GM06990 (cell line): ENCODE measurements around the gene CFAP299.

ENCODE experiments used
- DNase-seq: peaks from one replicate; pipeline ENCODE4 v3.0.0-alpha.2; 2011; ENCODE audit not compliant: insufficient read length; ENCODE audit errors: extremely low read depth
- H3K27me3 ChIP-seq: replicated peaks from 2 replicates; pipeline ENCODE4 v1.6.0; 2011; ENCODE audit warnings: low read length; ENCODE audit not compliant: control insufficient read depth, insufficient read depth
- H3K36me3 ChIP-seq: 2 replicates; pipeline ENCODE4 v1.5.1; 2011; ENCODE audit warnings: low read length; ENCODE audit not compliant: control insufficient read depth, insufficient read depth
- H3K4me3 ChIP-seq: replicated peaks from 2 replicates; pipeline ENCODE4 v1.5.1; 2011; ENCODE audit warnings: low read depth, mild to moderate bottlenecking, control low read depth, low read length
- CTCF ChIP-seq: IDR thresholded peaks from 2 replicates; pipeline ENCODE4 v1.5.1; 2011; ENCODE audit warnings: low read length, control low read depth, mild to moderate bottlenecking, inconsistent platforms; ENCODE audit not compliant: insufficient read depth, poor library complexity, severe bottlenecking

CFAP299 gene

GRCh38 chr4:80566203-80566872, 230.8 kb downstream of the CFAP299 start:
- no peak for DNase-seq
- Histone ChIP-seq H3K4me3 (no peak overlapping the region), H3K36me3 (no peaks in the 10 kb centered on the region), H3K27me3 (no peaks in the 10 kb centered on the region)
- TF ChIP-seq CTCF, result no peak

- Histone ChIP-seq H3K36me3 (no peaks in the 10 kb centered on the region), H3K4me3 (no peak overlapping the region), H3K27me3 (no peaks in the 10 kb centered on the region)
- no peak for TF ChIP-seq CTCF
- no peak for DNase-seq
Observed at GRCh38 chr4:80568891-80569290, 233.4 kb downstream of the CFAP299 start.

- no peaks in the 10 kb centered on the region for H3K36me3 ChIP-seq
- no peaks in the 10 kb centered on the region for H3K27me3 ChIP-seq
- H3K4me3 ChIP-seq, result no peak overlapping the region
- TF ChIP-seq CTCF, result no peak
- DNase-seq, result no peak
Observed at GRCh38 chr4:80576796-80577195, 241.3 kb downstream of the CFAP299 start.

GRCh38 chr4:80578001-80578400, 242.5 kb downstream of the CFAP299 start:
- no peak for TF ChIP-seq CTCF
- H3K36me3 ChIP-seq, result no peaks in the 10 kb centered on the region
- no peaks in the 10 kb centered on the region for H3K27me3 ChIP-seq
- no peak overlapping the region for H3K4me3 ChIP-seq
- DNase-seq, result no peak

- no peak for TF ChIP-seq CTCF
- Histone ChIP-seq H3K4me3 (no peak overlapping the region), H3K36me3 (no peaks in the 10 kb centered on the region), H3K27me3 (no peaks in the 10 kb centered on the region)
- DNase-seq, result no peak
Observed at GRCh38 chr4:80585542-80585941, 250.0 kb downstream of the CFAP299 start.

- Histone ChIP-seq H3K36me3 (no peaks in the 10 kb centered on the region), H3K27me3 (no peaks in the 10 kb centered on the region), H3K4me3 (no peak overlapping the region)
- no peak for TF ChIP-seq CTCF
- DNase-seq, result no peak
Observed at GRCh38 chr4:80586716-80587115, 251.2 kb downstream of the CFAP299 start.
